K562 (cell line): Measurements from ENCODE around the gene METTL22. TPM values are rescaled to one million over a fixed set of nuclear protein-coding genes. Genes with fewer than 3 reads are reported as not detected.

ENCODE experiments used
- ATAC-seq: fragments of 200-7000 bp; cut with Tn5 transposase; 3 replicates; pipeline ENCODE4 v1.9.1; 2020; ENCODE audit warnings: moderate library complexity
- BruUV-seq: library from RNA; stranded (reverse); fragments of 400-500 nt; replicated peaks from 2 replicates; lab custom pipeline; 2021; lab: Mats Ljungman, UMichigan
- CTCF ChIA-PET: fragments of 300-600 bp; formaldehyde crosslinking; extraction: SDS; loops from one replicate; lab custom pipeline; 2021; ENCODE audit warnings: low intra/inter-chr PET ratio; lab: Yijun Ruan, JAX
- POLR2A ChIA-PET: fragments of 300-600, 350-650 bp; sonication (Branson Sonifier 250); formaldehyde crosslinking; extraction: SDS; loops from one replicate; lab custom pipeline; 2021; ENCODE audit warnings: antibody characterized with exemption, inconsistent platforms; lab: Yijun Ruan, JAX
- DNase-seq, 4 experiments: peaks; one replicate each; pipeline versions ENCODE4 v3.0.0 to v3.0.0-alpha.2; 2011 to 2018; ENCODE audit warnings: low spot score in 3 of 4, mixed read lengths in 3 of 4; ENCODE audit errors: extremely low read depth in 1 of 4
- FAIRE-seq: peaks from 2 replicates; lab custom pipeline; 2011; peaks lifted over from hg19 to GRCh38; lab: Jason Lieb, UNC
- H2AFZ ChIP-seq: 2 replicates; pipeline ENCODE4 v1.6.0; 2011; ENCODE audit warnings: low read depth, low read length, control low read depth, inconsistent platforms
- H3K27ac ChIP-seq: fragments of 200-600 bp; 3 replicates; pipeline ENCODE4 v1.8.0; 2011; ENCODE audit warnings: low read depth, mild to moderate bottlenecking, control low read depth, inconsistent platforms, low read length, moderate library complexity, mixed read lengths; ENCODE audit errors: extremely low read depth
- H3K27me3 ChIP-seq, 2 experiments: fragments of 300-600 bp in 1 of 2; 2 replicates in 1 of 2; 3 replicates in 1 of 2; pipeline versions ENCODE4 v1.6.0 to v1.8.0; 2011; ENCODE audit warnings: inconsistent platforms in 2 of 2, low read length in 2 of 2, mild to moderate bottlenecking in 1 of 2, mixed read lengths in 1 of 2, moderate library complexity in 1 of 2; ENCODE audit not compliant: control insufficient read depth in 2 of 2, insufficient read depth in 2 of 2
- H3K36me3 ChIP-seq: fragments of 300-600 bp; 3 replicates; pipeline ENCODE4 v1.8.0; 2011; ENCODE audit warnings: mild to moderate bottlenecking, low read length, inconsistent platforms; ENCODE audit not compliant: control insufficient read depth, insufficient read depth
- H3K4me1 ChIP-seq, 2 experiments: fragments of 200-600 bp in 1 of 2; replicated peaks in 1 of 2; 2 replicates in 1 of 2; 3 replicates in 1 of 2; pipeline versions ENCODE4 v1.5.1 to v1.8.0; 2011; ENCODE audit warnings: inconsistent platforms in 2 of 2, low read length in 2 of 2, mild to moderate bottlenecking in 1 of 2, mixed read lengths in 1 of 2, moderate library complexity in 1 of 2; ENCODE audit not compliant: control insufficient read depth in 2 of 2, insufficient read depth in 2 of 2
- H3K4me2 ChIP-seq: 2 replicates; pipeline ENCODE4 v1.6.1; 2011; ENCODE audit warnings: low read length, control low read depth, inconsistent platforms, mixed read lengths; ENCODE audit not compliant: insufficient read depth
- H3K4me3 ChIP-seq: fragments of 200-600 bp; sonication (generic), shearing (Covaris generic); 2 replicates; pipeline ENCODE4 v1.5.1; 2016; ENCODE audit warnings: control low read depth, inconsistent platforms
- H3K79me2 ChIP-seq: fragments of 200-600 bp; 3 replicates; pipeline ENCODE4 v1.8.0; 2011; ENCODE audit warnings: low read length, inconsistent platforms; ENCODE audit not compliant: control insufficient read depth, insufficient read depth
- H3K9ac ChIP-seq, 2 experiments: 2 replicates each; pipeline versions ENCODE4 v1.6.0 to v1.6.1; 2011; ENCODE audit warnings: low read depth in 2 of 2, low read length in 2 of 2, control low read depth in 1 of 2, inconsistent platforms in 1 of 2, mild to moderate bottlenecking in 1 of 2, mixed read lengths in 1 of 2; ENCODE audit not compliant: insufficient read depth in 1 of 2
- H3K9me1 ChIP-seq: one replicate; pipeline ENCODE4 v1.6.0; 2011; ENCODE audit warnings: inconsistent platforms, mild to moderate bottlenecking, low read length, moderate library complexity; ENCODE audit not compliant: control insufficient read depth, insufficient read depth
- H3K9me3 ChIP-seq: replicated peaks from 2 replicates; pipeline ENCODE4 v1.5.1; 2011; ENCODE audit warnings: low read depth, low read length, inconsistent platforms; ENCODE audit not compliant: control insufficient read depth, insufficient read depth
- H4K20me1 ChIP-seq: replicated peaks from 2 replicates; pipeline ENCODE4 v1.6.1; 2011; ENCODE audit warnings: low read length, inconsistent platforms, mixed read lengths; ENCODE audit not compliant: control insufficient read depth, insufficient read depth
- BRCA1 ChIP-seq, 2 experiments: fragments of 450-650 bp in 1 of 2; sonication (generic) in 1 of 2; formaldehyde crosslinking in 1 of 2; IDR thresholded peaks; 2 replicates each; pipeline versions ENCODE4 v1.5.0 to v1.6.1; 2017 to 2020; ENCODE audit warnings: mild to moderate bottlenecking in 1 of 2, missing genetic modification reagents in 1 of 2
- CBX2 ChIP-seq: fragments of 200-600 bp; sonication (generic); IDR thresholded peaks from one replicate; pipeline ENCODE4 v1.6.1; 2012; ENCODE audit warnings: mild to moderate bottlenecking, low read length, inconsistent platforms; ENCODE audit not compliant: insufficient read depth, poor library complexity, severe bottlenecking
- CSDE1 ChIP-seq, 2 experiments: fragments of 450-650 bp; IDR thresholded peaks; 2 replicates each; pipeline ENCODE4 v1.6.1; 2016; ENCODE audit warnings: mild to moderate bottlenecking in 1 of 2
- DACH1 ChIP-seq: fragments of 450-650 bp; IDR thresholded peaks from 2 replicates; pipeline ENCODE4 v1.6.1; 2018; ENCODE audit not compliant: partially characterized antibody
- EWSR1 ChIP-seq: fragments of 450-650 bp; IDR thresholded peaks from 2 replicates; pipeline ENCODE4 v1.6.1; 2018; ENCODE audit warnings: borderline replicate concordance, mild to moderate bottlenecking, low read depth, moderate library complexity; ENCODE audit not compliant: partially characterized antibody
- KAT8 ChIP-seq: fragments of 450-650 bp; IDR thresholded peaks from 2 replicates; pipeline ENCODE4 v1.6.1; 2016; ENCODE audit warnings: low read depth, mild to moderate bottlenecking
- SRF ChIP-seq, 2 experiments: fragments of 250-450, 450-650 bp in 1 of 2; sonication (Bioruptor Pico) in 1 of 2; sonication (generic) in 1 of 2; formaldehyde crosslinking; IDR thresholded peaks; 2 replicates each; pipeline versions ENCODE4 v1.5.0 to v1.5.1; 2020 to 2022; ENCODE audit warnings: mild to moderate bottlenecking in 1 of 2, missing genetic modification reagents in 1 of 2
- XRCC4 ChIP-seq: IDR thresholded peaks from one replicate; pipeline ENCODE4 v1.6.1; 2011; ENCODE audit not compliant: insufficient read depth, insufficient read length; ENCODE audit errors: extremely low read depth
- ZNF589 ChIP-seq: fragments of 200-800 bp; sonication (Bioruptor generic); IDR thresholded peaks from 2 replicates; pipeline ENCODE4 v1.6.1; 2016; ENCODE audit warnings: low read depth, missing genetic modification characterization, missing compliant biosample characterization
- WGBS: fragments of 100-300 bp; shearing (Covaris generic); methylation state at CpG from one replicate; pipeline ENCODE4 v1.1.6; 2016; ENCODE audit warnings: low coverage, mixed read lengths; ENCODE audit not compliant: insufficient coverage; ENCODE audit errors: missing lambda C conversion rate; 5-methylcytosine and 5-hydroxymethylcytosine counted together
- in situ Hi-C: fragments of 300-500 bp; cut with MboI; formaldehyde crosslinking; loops from 4 replicates; pipeline ENCODE4 v1.15.0; 2018; ENCODE audit warnings: inconsistent platforms, mixed read lengths
- intact Hi-C: fragments of 100-400 bp; cut with micrococcal nuclease; formaldehyde crosslinking; loops from 2 replicates; pipeline ENCODE4 v1.14.2; 2022
- polyA plus RNA-seq, 8 experiments: library from polyadenylated mRNA; depleted of rRNA in 4 of 8; stranded (reverse) in 5 of 8; unstranded in 3 of 8; fragments of >200 nt; fragmentation: Nextera tagmentation in 2 of 8; fragmentation: Illumina TruSeq in 1 of 8; extraction: Ambion mirVana in 2 of 8; extraction: Trizol in 1 of 8; gene quantifications; 2 replicates each; pipeline versions ENCODE4 v1.2.1 to v1.2.3, GENCODE V29; 2011 to 2014; ENCODE audit warnings: inconsistent platforms in 1 of 8, missing spikeins in 1 of 8
- total RNA-seq, 7 experiments: library from RNA; depleted of rRNA in 6 of 7; stranded (reverse); fragments of >200 nt in 6 of 7; fragmentation: Illumina TruSeq in 2 of 7; extraction: Trizol in 2 of 7; gene quantifications; 2 replicates each; pipeline versions ENCODE4 v1.2.1 to v1.2.3, GENCODE V29; 2011 to 2021; ENCODE audit warnings: low replicate concordance in 1 of 7
- TF ChIP-seq, protein P1 (sequence below): conservative IDR thresholded peaks from 2 replicates; pipeline ENCODE4 v1.6.1; 2011; ENCODE audit warnings: low read depth, mild to moderate bottlenecking, low read length; ENCODE audit not compliant: control insufficient read depth
- TF ChIP-seq, protein P2 (sequence below): fragments of 250-450 bp; sonication (Bioruptor Pico); IDR thresholded peaks from 2 replicates; pipeline ENCODE4 v1.4.0; 2020; ENCODE audit warnings: mild to moderate bottlenecking, moderate library complexity
- TF ChIP-seq, protein P3 (sequence below): fragments of 250-450 bp; sonication (Bioruptor Pico); IDR thresholded peaks from 2 replicates; pipeline ENCODE4 v1.4.0; 2020

Gene METTL22
- total and polyA plus RNA-seq, 9 of the 15 experiments (the other 6 are each of a cell fraction or from before 2014, with no cell fraction given) = 6.9 to 33.2 (median 18.5) TPM

DNA sequence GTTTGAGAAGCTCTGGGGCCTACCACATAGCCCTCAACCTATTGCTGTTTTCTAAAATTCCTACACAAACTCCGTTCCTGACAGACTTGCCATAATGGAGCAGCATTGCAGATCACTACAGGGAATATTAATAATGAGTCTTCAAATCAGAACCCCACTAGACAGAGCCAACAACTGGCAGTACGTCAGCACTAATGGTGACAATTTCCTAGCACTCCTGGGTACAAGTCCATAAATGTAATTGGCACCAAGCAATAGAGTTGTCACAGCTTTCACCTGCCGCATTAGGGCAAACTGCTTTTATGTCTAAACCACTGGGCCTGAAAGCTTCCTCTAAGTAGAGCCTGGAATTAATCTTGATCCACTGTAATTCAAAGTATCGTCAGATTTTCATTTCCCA lies 27.4 kb downstream of the METTL22 start:
- Histone ChIP-seq H3K4me3 (no peak overlapping the region), H3K79me2 (no peaks in the 10 kb centered on the region), H3K27me3 (no peaks in the 10 kb centered on the region), H3K36me3 (peaks cover 39% of the 10 kb centered on the region), H2AFZ (no peak overlapping the region), H4K20me1 (0 out of 2 replicates have a peak, but pooled peaks cover 5% of the 10 kb centered on the region), H3K9ac (no peak overlapping the region), H3K4me2 (no peak overlapping the region), H3K9me1 (no peaks in the 10 kb centered on the region), H3K4me1 (peaks cover 2 to 8% of the 10 kb centered on the region in 2 experiments; a peak in 4 of 5 replicates), H3K27ac (no peak overlapping the region), H3K9me3 (no peaks in the 10 kb centered on the region)
- DNase-seq = no peak
- intact Hi-C loops (no loop called here), in situ Hi-C loops (no loop called here)
- ChIA-PET POLR2A (no interaction called here), CTCF (no interaction called here)
- no peak for FAIRE-seq
- 94% methylated on average over 4 of the region's 4 CpGs for WGBS
- no TSS peak for BruUV-seq
- ATAC-seq = no peak
- TF ChIP-seq KAT8 = no peak
- no peak for TF ChIP-seq CBX2
- TF ChIP-seq BRCA1 (IDR thresholded peaks at IDR 0.05) = no peak
- no peak for TF ChIP-seq BRCA1 (CRISPR knock-in tag; IDR thresholded peaks at IDR 0.05)
- TF ChIP-seq, protein P1, sequence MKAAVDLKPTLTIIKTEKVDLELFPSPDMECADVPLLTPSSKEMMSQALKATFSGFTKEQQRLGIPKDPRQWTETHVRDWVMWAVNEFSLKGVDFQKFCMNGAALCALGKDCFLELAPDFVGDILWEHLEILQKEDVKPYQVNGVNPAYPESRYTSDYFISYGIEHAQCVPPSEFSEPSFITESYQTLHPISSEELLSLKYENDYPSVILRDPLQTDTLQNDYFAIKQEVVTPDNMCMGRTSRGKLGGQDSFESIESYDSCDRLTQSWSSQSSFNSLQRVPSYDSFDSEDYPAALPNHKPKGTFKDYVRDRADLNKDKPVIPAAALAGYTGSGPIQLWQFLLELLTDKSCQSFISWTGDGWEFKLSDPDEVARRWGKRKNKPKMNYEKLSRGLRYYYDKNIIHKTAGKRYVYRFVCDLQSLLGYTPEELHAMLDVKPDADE = no peak
- no peak for TF ChIP-seq SRF (CRISPR knock-in tag; IDR thresholded peaks at IDR 0.05)
- TF ChIP-seq EWSR1 = no peak
- TF ChIP-seq, protein P2, sequence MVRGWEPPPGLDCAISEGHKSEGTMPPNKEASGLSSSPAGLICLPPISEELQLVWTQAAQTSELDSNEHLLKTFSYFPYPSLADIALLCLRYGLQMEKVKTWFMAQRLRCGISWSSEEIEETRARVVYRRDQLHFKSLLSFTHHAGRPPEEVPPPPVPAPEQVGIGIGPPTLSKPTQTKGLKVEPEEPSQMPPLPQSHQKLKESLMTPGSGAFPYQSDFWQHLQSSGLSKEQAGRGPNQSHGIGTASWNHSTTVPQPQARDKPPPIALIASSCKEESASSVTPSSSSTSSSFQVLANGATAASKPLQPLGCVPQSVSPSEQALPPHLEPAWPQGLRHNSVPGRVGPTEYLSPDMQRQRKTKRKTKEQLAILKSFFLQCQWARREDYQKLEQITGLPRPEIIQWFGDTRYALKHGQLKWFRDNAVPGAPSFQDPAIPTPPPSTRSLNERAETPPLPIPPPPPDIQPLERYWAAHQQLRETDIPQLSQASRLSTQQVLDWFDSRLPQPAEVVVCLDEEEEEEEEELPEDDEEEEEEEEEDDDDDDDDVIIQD (CRISPR knock-in tag) = no peak
- TF ChIP-seq ZNF589 (CRISPR knock-in tag) = no peak
- TF ChIP-seq, protein P3, sequence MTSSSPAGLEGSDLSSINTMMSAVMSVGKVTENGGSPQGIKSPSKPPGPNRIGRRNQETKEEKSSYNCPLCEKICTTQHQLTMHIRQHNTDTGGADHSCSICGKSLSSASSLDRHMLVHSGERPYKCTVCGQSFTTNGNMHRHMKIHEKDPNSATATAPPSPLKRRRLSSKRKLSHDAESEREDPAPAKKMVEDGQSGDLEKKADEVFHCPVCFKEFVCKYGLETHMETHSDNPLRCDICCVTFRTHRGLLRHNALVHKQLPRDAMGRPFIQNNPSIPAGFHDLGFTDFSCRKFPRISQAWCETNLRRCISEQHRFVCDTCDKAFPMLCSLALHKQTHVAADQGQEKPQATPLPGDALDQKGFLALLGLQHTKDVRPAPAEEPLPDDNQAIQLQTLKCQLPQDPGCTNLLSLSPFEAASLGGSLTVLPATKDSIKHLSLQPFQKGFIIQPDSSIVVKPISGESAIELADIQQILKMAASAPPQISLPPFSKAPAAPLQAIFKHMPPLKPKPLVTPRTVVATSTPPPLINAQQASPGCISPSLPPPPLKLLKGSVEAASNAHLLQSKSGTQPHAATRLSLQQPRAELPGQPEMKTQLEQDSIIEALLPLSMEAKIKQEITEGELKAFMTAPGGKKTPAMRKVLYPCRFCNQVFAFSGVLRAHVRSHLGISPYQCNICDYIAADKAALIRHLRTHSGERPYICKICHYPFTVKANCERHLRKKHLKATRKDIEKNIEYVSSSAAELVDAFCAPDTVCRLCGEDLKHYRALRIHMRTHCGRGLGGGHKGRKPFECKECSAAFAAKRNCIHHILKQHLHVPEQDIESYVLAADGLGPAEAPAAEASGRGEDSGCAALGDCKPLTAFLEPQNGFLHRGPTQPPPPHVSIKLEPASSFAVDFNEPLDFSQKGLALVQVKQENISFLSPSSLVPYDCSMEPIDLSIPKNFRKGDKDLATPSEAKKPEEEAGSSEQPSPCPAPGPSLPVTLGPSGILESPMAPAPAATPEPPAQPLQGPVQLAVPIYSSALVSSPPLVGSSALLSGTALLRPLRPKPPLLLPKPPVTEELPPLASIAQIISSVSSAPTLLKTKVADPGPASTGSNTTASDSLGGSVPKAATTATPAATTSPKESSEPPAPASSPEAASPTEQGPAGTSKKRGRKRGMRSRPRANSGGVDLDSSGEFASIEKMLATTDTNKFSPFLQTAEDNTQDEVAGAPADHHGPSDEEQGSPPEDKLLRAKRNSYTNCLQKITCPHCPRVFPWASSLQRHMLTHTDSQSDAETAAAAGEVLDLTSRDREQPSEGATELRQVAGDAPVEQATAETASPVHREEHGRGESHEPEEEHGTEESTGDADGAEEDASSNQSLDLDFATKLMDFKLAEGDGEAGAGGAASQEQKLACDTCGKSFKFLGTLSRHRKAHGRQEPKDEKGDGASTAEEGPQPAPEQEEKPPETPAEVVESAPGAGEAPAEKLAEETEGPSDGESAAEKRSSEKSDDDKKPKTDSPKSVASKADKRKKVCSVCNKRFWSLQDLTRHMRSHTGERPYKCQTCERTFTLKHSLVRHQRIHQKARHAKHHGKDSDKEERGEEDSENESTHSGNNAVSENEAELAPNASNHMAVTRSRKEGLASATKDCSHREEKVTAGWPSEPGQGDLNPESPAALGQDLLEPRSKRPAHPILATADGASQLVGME (CRISPR knock-in tag) = no peak
- no peak for TF ChIP-seq CSDE1 (IDR thresholded peaks at IDR 0.05)
- TF ChIP-seq DACH1 = no peak
- no peak for TF ChIP-seq XRCC4
